ENCODE measurements around the gene CRYBA2. TPM values are rescaled to one million over a fixed set of nuclear protein-coding genes. Genes with fewer than 3 reads are reported as not detected.
A peak's percentile ranks its signal among the peaks of the same experiment; 100 is the strongest.

The CRYBA2 gene
- total RNA-seq, 1 donor = not detected

- Histone ChIP-seq H3K9me3 (ENCODE audit: low read depth, low read length) (no peaks in the 10 kb centered on the region), H3K4me3 (ENCODE audit: insufficient read depth, low read length) (no peak overlapping the region), H2AFZ (ENCODE audit: low read length) (no peak overlapping the region), H3K4me2 (ENCODE audit: insufficient read depth, low read length) (no peak overlapping the region), H3K27ac (ENCODE audit: low read depth, low read length) (no peak overlapping the region), H4K20me1 (ENCODE audit: insufficient read depth, low read length) (no peaks in the 10 kb centered on the region), H3K4me1 (ENCODE audit: insufficient read depth, low read length) (no peaks in the 10 kb centered on the region), H3K79me2 (ENCODE audit: insufficient read depth, low read length) (no peaks in the 10 kb centered on the region), H3K36me3 (ENCODE audit: insufficient read depth, low read length) (no peaks in the 10 kb centered on the region), H3K27me3 (ENCODE audit: insufficient read depth, low read length) (peaks cover 35% of the 10 kb centered on the region)
- TF ChIP-seq, protein P1, sequence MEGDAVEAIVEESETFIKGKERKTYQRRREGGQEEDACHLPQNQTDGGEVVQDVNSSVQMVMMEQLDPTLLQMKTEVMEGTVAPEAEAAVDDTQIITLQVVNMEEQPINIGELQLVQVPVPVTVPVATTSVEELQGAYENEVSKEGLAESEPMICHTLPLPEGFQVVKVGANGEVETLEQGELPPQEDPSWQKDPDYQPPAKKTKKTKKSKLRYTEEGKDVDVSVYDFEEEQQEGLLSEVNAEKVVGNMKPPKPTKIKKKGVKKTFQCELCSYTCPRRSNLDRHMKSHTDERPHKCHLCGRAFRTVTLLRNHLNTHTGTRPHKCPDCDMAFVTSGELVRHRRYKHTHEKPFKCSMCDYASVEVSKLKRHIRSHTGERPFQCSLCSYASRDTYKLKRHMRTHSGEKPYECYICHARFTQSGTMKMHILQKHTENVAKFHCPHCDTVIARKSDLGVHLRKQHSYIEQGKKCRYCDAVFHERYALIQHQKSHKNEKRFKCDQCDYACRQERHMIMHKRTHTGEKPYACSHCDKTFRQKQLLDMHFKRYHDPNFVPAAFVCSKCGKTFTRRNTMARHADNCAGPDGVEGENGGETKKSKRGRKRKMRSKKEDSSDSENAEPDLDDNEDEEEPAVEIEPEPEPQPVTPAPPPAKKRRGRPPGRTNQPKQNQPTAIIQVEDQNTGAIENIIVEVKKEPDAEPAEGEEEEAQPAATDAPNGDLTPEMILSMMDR (IDR thresholded peaks at IDR 0.05; ENCODE audit: extremely low read depth, low read depth, low read length) = no peak
- DNase-seq (ENCODE audit: insufficient read length, low spot score, missing footprints) = no peak
Measured at GRCh38 chr2:218970894-218971293, 22.3 kb downstream of the CRYBA2 start.

GRCh38 chr2:218964041-218964771 is 29.0 kb downstream of the CRYBA2 start:
- Histone ChIP-seq H3K79me2 (ENCODE audit: insufficient read depth, low read length) (no peaks in the 10 kb centered on the region), H3K4me1 (ENCODE audit: insufficient read depth, low read length) (no peaks in the 10 kb centered on the region), H3K4me2 (ENCODE audit: insufficient read depth, low read length) (no peak overlapping the region), H4K20me1 (ENCODE audit: insufficient read depth, low read length) (no peaks in the 10 kb centered on the region), H2AFZ (ENCODE audit: low read length) (no peak overlapping the region), H3K9me3 (ENCODE audit: low read depth, low read length) (no peaks in the 10 kb centered on the region), H3K36me3 (ENCODE audit: insufficient read depth, low read length) (no peaks in the 10 kb centered on the region), H3K4me3 (ENCODE audit: insufficient read depth, low read length) (no peak overlapping the region), H3K27ac (ENCODE audit: low read depth, low read length) (no peak overlapping the region), H3K27me3 (ENCODE audit: insufficient read depth, low read length) (peaks cover 50% of the 10 kb centered on the region)
- DNase-seq (ENCODE audit: insufficient read length, low spot score, missing footprints) = peak; percentile 90
- TF ChIP-seq, protein P1 (IDR thresholded peaks at IDR 0.05; ENCODE audit: extremely low read depth, low read depth, low read length) = no peak

DNA sequence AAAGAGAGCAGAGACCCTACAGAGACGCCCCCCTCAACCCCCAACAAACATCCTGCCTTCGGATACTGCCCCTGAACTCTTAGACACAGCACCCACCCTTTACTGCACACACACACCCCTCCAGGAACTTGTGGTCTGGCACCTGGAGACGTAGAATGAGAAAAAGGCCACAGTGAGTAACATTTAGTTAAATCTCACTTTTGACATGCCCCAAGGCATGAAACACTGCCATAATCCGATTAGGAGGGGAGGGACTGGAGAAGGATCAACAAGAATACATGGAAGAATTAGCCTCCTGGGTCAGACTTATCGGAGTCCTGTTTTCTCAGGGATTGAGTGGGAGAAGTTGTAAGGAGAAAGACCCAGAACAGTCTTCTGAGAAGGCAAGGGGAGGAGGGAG is 29.6 kb downstream of the CRYBA2 start:
- no peaks in the 10 kb centered on the region for H3K79me2 ChIP-seq (ENCODE audit: insufficient read depth, low read length)
- H3K27ac ChIP-seq (ENCODE audit: low read depth, low read length) = no peak overlapping the region
- H4K20me1 ChIP-seq (ENCODE audit: insufficient read depth, low read length) = no peaks in the 10 kb centered on the region
- H2AFZ ChIP-seq (ENCODE audit: low read length) = no peak overlapping the region
- TF ChIP-seq, protein P1 (IDR thresholded peaks at IDR 0.05; ENCODE audit: extremely low read depth, low read depth, low read length) = no peak
- no peaks in the 10 kb centered on the region for H3K9me3 ChIP-seq (ENCODE audit: low read depth, low read length)
- H3K4me1 ChIP-seq (ENCODE audit: insufficient read depth, low read length) = no peaks in the 10 kb centered on the region
- no peak for DNase-seq (ENCODE audit: insufficient read length, low spot score, missing footprints)
- no peaks in the 10 kb centered on the region for H3K36me3 ChIP-seq (ENCODE audit: insufficient read depth, low read length)
- H3K4me3 ChIP-seq (ENCODE audit: insufficient read depth, low read length) = no peak overlapping the region
- H3K4me2 ChIP-seq (ENCODE audit: insufficient read depth, low read length) = no peak overlapping the region
- peaks cover 56% of the 10 kb centered on the region for H3K27me3 ChIP-seq (ENCODE audit: insufficient read depth, low read length)

- no peaks in the 10 kb centered on the region for H3K36me3 ChIP-seq (ENCODE audit: insufficient read depth, low read length)
- no peak overlapping the region for H3K27ac ChIP-seq (ENCODE audit: low read depth, low read length)
- peak; percentile 94 for DNase-seq (ENCODE audit: insufficient read length, low spot score, missing footprints)
- TF ChIP-seq, protein P1 (IDR thresholded peaks at IDR 0.05; ENCODE audit: extremely low read depth, low read depth, low read length) = no peak
- H3K27me3 ChIP-seq (ENCODE audit: insufficient read depth, low read length) = peaks cover 58% of the 10 kb centered on the region
- no peaks in the 10 kb centered on the region for H3K79me2 ChIP-seq (ENCODE audit: insufficient read depth, low read length)
- H3K4me3 ChIP-seq (ENCODE audit: insufficient read depth, low read length) = no peak overlapping the region
- H3K4me1 ChIP-seq (ENCODE audit: insufficient read depth, low read length) = no peaks in the 10 kb centered on the region
- no peak overlapping the region for H2AFZ ChIP-seq (ENCODE audit: low read length)
- no peaks in the 10 kb centered on the region for H3K9me3 ChIP-seq (ENCODE audit: low read depth, low read length)
- no peak overlapping the region for H3K4me2 ChIP-seq (ENCODE audit: insufficient read depth, low read length)
- no peaks in the 10 kb centered on the region for H4K20me1 ChIP-seq (ENCODE audit: insufficient read depth, low read length)
Measured at GRCh38 chr2:218962859-218963492, 30.2 kb downstream of the CRYBA2 start.
